ENCODE data around the gene EIF5.

GRCh38 chr14:103290494-103290893, 43.5 kb upstream of the EIF5 start:
- TF ChIP-seq, protein P1, sequence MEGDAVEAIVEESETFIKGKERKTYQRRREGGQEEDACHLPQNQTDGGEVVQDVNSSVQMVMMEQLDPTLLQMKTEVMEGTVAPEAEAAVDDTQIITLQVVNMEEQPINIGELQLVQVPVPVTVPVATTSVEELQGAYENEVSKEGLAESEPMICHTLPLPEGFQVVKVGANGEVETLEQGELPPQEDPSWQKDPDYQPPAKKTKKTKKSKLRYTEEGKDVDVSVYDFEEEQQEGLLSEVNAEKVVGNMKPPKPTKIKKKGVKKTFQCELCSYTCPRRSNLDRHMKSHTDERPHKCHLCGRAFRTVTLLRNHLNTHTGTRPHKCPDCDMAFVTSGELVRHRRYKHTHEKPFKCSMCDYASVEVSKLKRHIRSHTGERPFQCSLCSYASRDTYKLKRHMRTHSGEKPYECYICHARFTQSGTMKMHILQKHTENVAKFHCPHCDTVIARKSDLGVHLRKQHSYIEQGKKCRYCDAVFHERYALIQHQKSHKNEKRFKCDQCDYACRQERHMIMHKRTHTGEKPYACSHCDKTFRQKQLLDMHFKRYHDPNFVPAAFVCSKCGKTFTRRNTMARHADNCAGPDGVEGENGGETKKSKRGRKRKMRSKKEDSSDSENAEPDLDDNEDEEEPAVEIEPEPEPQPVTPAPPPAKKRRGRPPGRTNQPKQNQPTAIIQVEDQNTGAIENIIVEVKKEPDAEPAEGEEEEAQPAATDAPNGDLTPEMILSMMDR (IDR thresholded peaks at IDR 0.05) = no peak
- no peak for TF ChIP-seq POLR2A (IDR thresholded peaks at IDR 0.05)
- TF ChIP-seq POLR2AphosphoS5 (IDR thresholded peaks at IDR 0.05) = no peak
- TF ChIP-seq EP300 (IDR thresholded peaks at IDR 0.05; ENCODE audit: low read depth) = no peak
